Thyroid gland (tissue), 4 donors: ENCODE measurements around the gene MAP4. TPM values are rescaled to one million over a fixed set of nuclear protein-coding genes. Genes with fewer than 3 reads are reported as not detected.

Experiments used
- DNase-seq, 2 donors: peaks; one replicate each; pipeline ENCODE4 v3.0.0-alpha.2; 2019
- H3K27ac ChIP-seq, 3 donors: fragments of 200-600 bp; sonication (generic); 1 replicate in 2 of 3; 2 replicates in 1 of 3; pipeline ENCODE4 v1.5.1; 2016 to 2019; ENCODE audit warnings: mild to moderate bottlenecking in 1 of 3, moderate library complexity in 1 of 3
- H3K27me3 ChIP-seq: fragments of 200-600 bp; sonication (generic); one replicate; pipeline ENCODE4 v1.5.1; 2019
- H3K36me3 ChIP-seq, 2 donors: fragments of 200-600 bp; sonication (generic); one replicate each; pipeline ENCODE4 v1.5.1; 2016 to 2019
- H3K4me1 ChIP-seq, 2 donors: fragments of 200-600 bp; sonication (generic); one replicate each; pipeline ENCODE4 v1.5.1; 2017 to 2019
- H3K4me3 ChIP-seq, 3 donors: fragments of 200-600 bp; sonication (generic); replicated peaks in 1 of 3; 1 replicate in 2 of 3; 2 replicates in 1 of 3; pipeline ENCODE4 v1.5.1; 2016; ENCODE audit warnings: mild to moderate bottlenecking in 1 of 3
- H3K9me3 ChIP-seq: fragments of 200-600 bp; sonication (generic); one replicate; pipeline ENCODE4 v1.5.1; 2017
- POLR2A ChIP-seq, 2 donors: fragments of 450-650 bp; IDR thresholded peaks; one replicate each; pipeline ENCODE4 v1.6.1; 2017; ENCODE audit warnings: antibody characterized with exemption in 2 of 2, mild to moderate bottlenecking in 2 of 2, moderate library complexity in 1 of 2
- WGBS, 2 donors: methylation state at CpG; one replicate each; pipeline ENCODE4 v1.1.5; 2017; 5-methylcytosine and 5-hydroxymethylcytosine counted together
- intact Hi-C: fragments of 100-400 bp; cut with DNase I; formaldehyde crosslinking; loops from one replicate; pipeline ENCODE4 v1.15.1; 2023
- total RNA-seq, 4 donors: library from RNA; depleted of rRNA; stranded (reverse); fragments of >200 nt; gene quantifications; one replicate each; pipeline ENCODE4 v1.2.3, GENCODE V29; 2016
- TF ChIP-seq, protein P1 (sequence below), 6 experiments: fragments of 200-600 bp in 3 of 6; fragments of 450-650 bp in 3 of 6; sonication (generic) in 3 of 6; IDR thresholded peaks; one replicate each; pipeline ENCODE4 v1.5.1; 2016 to 2019; ENCODE audit warnings: antibody characterized with exemption in 6 of 6, mild to moderate bottlenecking in 2 of 6, inconsistent platforms in 1 of 6, moderate library complexity in 1 of 6

MAP4 gene
- total RNA-seq, 4 donors from 2014 or later, result 75.5 to 103 (median 88.0) TPM

GRCh38 chr3:48026098-48026497, 9.9 kb upstream of the MAP4 start:
- H3K27ac ChIP-seq, result no peak overlapping the region
- H3K27me3 ChIP-seq, result no peaks in the 10 kb centered on the region
- H3K36me3 ChIP-seq, result no peaks in the 10 kb centered on the region
- TF ChIP-seq, protein P1, sequence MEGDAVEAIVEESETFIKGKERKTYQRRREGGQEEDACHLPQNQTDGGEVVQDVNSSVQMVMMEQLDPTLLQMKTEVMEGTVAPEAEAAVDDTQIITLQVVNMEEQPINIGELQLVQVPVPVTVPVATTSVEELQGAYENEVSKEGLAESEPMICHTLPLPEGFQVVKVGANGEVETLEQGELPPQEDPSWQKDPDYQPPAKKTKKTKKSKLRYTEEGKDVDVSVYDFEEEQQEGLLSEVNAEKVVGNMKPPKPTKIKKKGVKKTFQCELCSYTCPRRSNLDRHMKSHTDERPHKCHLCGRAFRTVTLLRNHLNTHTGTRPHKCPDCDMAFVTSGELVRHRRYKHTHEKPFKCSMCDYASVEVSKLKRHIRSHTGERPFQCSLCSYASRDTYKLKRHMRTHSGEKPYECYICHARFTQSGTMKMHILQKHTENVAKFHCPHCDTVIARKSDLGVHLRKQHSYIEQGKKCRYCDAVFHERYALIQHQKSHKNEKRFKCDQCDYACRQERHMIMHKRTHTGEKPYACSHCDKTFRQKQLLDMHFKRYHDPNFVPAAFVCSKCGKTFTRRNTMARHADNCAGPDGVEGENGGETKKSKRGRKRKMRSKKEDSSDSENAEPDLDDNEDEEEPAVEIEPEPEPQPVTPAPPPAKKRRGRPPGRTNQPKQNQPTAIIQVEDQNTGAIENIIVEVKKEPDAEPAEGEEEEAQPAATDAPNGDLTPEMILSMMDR (IDR thresholded peaks at IDR 0.05), result no peak
- no peak for TF ChIP-seq POLR2A (IDR thresholded peaks at IDR 0.05)
- H3K4me3 ChIP-seq, result no peak overlapping the region
- peaks cover 12 to 25% of the 10 kb centered on the region in 2 donors for H3K4me1 ChIP-seq
- WGBS, 2 donors, result 78 to 84% methylated on average over 2 of the region's 2 CpGs
- no peaks in the 10 kb centered on the region for H3K9me3 ChIP-seq
- intact Hi-C loops, result no loop called here
- no peak for DNase-seq

DNA sequence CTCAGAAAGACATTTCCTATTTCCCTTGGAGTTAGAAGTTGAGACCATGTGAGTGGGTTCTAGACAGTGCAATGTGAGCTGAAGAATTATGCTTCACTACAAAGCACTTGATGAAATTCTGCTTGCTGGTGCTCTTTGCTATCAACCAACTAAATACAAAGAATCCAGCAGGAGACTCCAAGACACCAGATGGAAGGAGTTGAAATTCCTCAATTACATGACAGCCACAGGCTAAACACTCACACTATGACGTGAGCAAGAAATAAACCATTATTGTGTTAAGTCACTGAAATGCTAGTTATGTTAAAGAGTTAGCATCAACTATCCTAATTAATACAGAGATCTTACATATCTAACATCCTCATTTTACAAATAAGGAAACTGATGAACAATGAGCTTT, 8.2 kb upstream of the MAP4 start:
- no peak for DNase-seq
- no peak overlapping the region for H3K27ac ChIP-seq
- H3K4me1 ChIP-seq, result peaks cover 12 to 20% of the 10 kb centered on the region in 2 donors
- no peaks in the 10 kb centered on the region for H3K27me3 ChIP-seq
- no peak overlapping the region for H3K4me3 ChIP-seq
- 86 to 96% methylated on average over 1 of the region's 1 CpG for WGBS, 2 donors
- H3K9me3 ChIP-seq, result no peaks in the 10 kb centered on the region
- H3K36me3 ChIP-seq, result no peaks in the 10 kb centered on the region
- TF ChIP-seq, protein P1 (IDR thresholded peaks at IDR 0.05), result no peak
- no peak for TF ChIP-seq POLR2A (IDR thresholded peaks at IDR 0.05)
- intact Hi-C loops, result no loop called here

DNA sequence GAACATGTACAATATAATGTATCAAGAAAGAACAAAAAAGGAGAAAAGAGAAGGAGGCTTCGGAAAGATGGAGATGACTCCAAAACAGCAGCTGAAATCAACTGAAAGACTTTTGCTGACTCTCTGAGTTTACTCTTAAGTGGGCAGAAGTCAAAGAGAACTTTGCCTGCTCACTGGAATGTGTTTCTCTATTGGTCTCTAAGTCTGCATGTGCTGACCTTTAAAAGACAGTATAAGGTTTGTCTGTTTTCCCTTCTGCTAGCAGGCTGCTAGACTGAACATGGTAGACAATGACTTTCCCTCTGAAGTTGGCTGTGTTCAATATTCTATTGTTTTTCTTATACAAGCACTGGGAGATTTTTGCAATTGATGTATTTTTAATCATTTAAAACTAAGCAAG, 7.2 kb upstream of the MAP4 start:
- DNase-seq, result no peak
- peaks cover 12 to 20% of the 10 kb centered on the region in 2 donors for H3K4me1 ChIP-seq
- H3K27me3 ChIP-seq, result no peaks in the 10 kb centered on the region
- H3K36me3 ChIP-seq, result no peaks in the 10 kb centered on the region
- no peak for TF ChIP-seq POLR2A (IDR thresholded peaks at IDR 0.05)
- TF ChIP-seq, protein P1 (IDR thresholded peaks at IDR 0.05), result no peak
- H3K4me3 ChIP-seq, result no peak overlapping the region
- no peak overlapping the region for H3K27ac ChIP-seq
- no peaks in the 10 kb centered on the region for H3K9me3 ChIP-seq
- WGBS, 2 donors, result 74 to 86% methylated on average over 1 of the region's 1 CpG
- intact Hi-C loops, result no loop called here

DNA sequence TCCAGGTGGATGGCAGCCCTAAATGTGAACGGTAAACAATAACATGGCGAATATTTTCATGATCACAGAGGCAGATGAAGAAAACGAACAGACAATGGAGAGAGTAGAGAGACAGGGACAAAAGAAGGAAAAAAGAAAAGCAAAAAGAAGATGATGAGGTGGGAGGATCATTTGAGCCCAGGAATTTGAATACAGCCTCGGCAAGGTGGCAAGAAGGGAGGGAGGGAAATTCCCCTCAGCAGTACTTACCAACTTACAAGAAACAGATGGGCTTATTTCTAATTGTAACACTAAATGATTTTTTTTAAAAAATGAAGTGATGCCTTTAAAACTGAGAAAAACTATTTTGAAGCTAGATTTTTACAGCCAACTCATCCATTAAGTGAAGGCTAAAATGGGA, 6.0 kb upstream of the MAP4 start:
- H3K9me3 ChIP-seq, result no peaks in the 10 kb centered on the region
- H3K4me3 ChIP-seq, result no peak overlapping the region
- WGBS, 2 donors, result 81% methylated on average over 4 of the region's 4 CpGs
- H3K27me3 ChIP-seq, result no peaks in the 10 kb centered on the region
- intact Hi-C loops, result no loop called here
- peaks cover 12 to 18% of the 10 kb centered on the region in 2 donors for H3K4me1 ChIP-seq
- no peak overlapping the region for H3K27ac ChIP-seq
- no peak for DNase-seq
- TF ChIP-seq, protein P1 (IDR thresholded peaks at IDR 0.05), result no peak
- TF ChIP-seq POLR2A (IDR thresholded peaks at IDR 0.05), result no peak
- no peaks in the 10 kb centered on the region for H3K36me3 ChIP-seq

DNA sequence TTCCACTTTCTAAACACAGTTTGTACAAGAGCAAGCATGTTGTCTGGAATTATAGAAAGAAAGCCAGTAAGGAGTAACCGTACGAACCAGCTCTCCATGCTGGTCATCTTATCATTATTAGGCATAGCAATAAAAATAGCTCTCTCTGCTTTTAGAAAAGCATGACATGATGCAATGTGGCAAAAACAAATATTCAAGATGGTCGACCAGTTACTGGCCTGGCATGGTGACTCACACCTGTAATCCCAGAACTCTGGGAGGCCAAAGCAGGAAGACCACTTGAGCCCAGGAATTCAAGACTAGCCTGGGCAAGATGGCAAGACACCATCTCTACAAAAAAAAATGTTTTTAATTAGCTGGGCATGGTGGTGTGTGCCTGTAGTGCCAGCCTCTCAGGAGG, 2.6 kb upstream of the MAP4 start:
- TF ChIP-seq, protein P1 (IDR thresholded peaks at IDR 0.05), result no peak
- no peak for TF ChIP-seq POLR2A (IDR thresholded peaks at IDR 0.05)
- Histone ChIP-seq H3K4me3 (no peak overlapping the region), H3K9me3 (no peaks in the 10 kb centered on the region), H3K27ac (no peak overlapping the region), H3K27me3 (no peaks in the 10 kb centered on the region), H3K36me3 (no peaks in the 10 kb centered on the region), H3K4me1 (peaks cover 22 to 28% of the 10 kb centered on the region in 2 donors)
- intact Hi-C loops, result no loop called here
- DNase-seq, result no peak
- 90 to 91% methylated on average over 3 of the region's 3 CpGs for WGBS, 2 donors
